ENCODE results near the gene LCE7A. TPM values are rescaled to one million over a fixed set of nuclear protein-coding genes. Genes with fewer than 3 reads are reported as not detected.

Gene LCE7A
- total and polyA plus RNA-seq, 10 of the 15 experiments (the other 5 are each of a cell fraction or from before 2014, with no cell fraction given): not detected

DNA sequence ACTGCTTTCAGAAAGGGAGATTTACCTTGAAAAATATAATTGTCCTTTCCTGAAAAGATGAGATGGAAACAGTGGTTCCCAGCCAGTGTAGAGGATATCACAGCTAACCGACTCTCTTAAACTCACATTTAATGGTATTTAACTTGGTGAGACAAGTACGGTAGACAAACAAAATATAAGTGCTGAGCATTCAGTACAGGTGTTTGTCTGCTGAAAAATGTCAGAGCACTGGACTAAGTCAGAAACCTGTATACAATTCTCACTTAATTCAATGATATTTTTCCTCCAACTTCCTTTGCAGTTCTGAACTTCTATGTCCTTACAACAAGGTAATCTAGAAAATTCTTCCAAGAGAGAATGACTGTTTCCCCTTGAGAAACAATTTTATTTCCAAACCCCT, 48.1 kb upstream of the LCE7A start, which contains the start of gene LCE1B:
LCE1B (plus strand) TSS at position 301 of the 400 bp plus-strand sequence. CDS start 476 bp downstream, outside the sequence.
- SMC1A ChIA-PET (ENCODE audit: uncharacterized antibody, unreplicated experiment): no interaction called here
- no peak for FAIRE-seq

DNA sequence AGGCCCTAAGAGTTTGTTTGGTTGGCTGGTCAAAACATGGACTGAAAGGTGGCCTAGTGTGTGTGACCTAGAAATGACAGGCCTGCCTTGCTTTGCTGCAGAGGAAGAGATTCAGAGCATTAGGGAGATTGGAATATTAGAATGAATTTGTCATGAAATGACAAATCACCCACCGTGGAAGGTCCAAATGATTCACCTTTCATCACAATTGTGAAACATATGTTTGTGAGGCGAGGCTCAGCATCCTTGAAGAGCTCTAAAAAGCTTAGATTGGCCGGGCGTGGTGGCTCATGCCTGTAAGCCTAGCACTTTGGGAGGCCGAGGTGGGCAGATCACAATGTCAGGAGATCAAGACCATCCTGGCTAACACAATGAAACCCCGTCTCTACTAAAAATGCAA, 42.5 kb upstream of the LCE7A start:
- H3K4me1 ChIP-seq (ENCODE audit: control insufficient read depth, insufficient read depth, low read length): no peaks in the 10 kb centered on the region; the same call in 1 of the 2 replicates
- no peak overlapping the region for H3K9ac ChIP-seq (ENCODE audit: control insufficient read depth, insufficient read depth, low read length)
- H3K4me3 ChIP-seq: no peak overlapping the region
- BruUV-seq (replicated peaks): no TSS peak
- TF ChIP-seq POLR2A (IDR thresholded peaks at IDR 0.05; ENCODE audit: low read depth, low read length) (no peak), SMAD5 (IDR thresholded peaks at IDR 0.05; ENCODE audit: low read depth) (no peak), MTA2 (IDR thresholded peaks at IDR 0.05; ENCODE audit: low read depth) (no peak), EGR1 (IDR thresholded peaks at IDR 0.05; ENCODE audit: borderline replicate concordance in 1 of 2, low read depth in 2 of 2, low read length in 2 of 2) (no peak), ESRRA (IDR thresholded peaks at IDR 0.05; ENCODE audit: low read length) (no peak), STAT1 (conservative IDR thresholded peaks at IDR 0.05) (no peak), CBFB (IDR thresholded peaks at IDR 0.05; ENCODE audit: low read depth) (no peak), EZH2 (IDR thresholded peaks at IDR 0.05; ENCODE audit: borderline replicate concordance, control insufficient read depth, low read depth, low read length) (no peak), NFYA (IDR thresholded peaks at IDR 0.05; ENCODE audit: borderline replicate concordance, low read depth, low read length) (no peak), YBX1 (IDR thresholded peaks at IDR 0.05) (no peak), CBX5 (IDR thresholded peaks at IDR 0.05; ENCODE audit: low read depth) (no peak), SPI1 (IDR thresholded peaks at IDR 0.05; ENCODE audit: borderline replicate concordance, insufficient read depth, low read depth, low read length) (no peak), BACH1 (IDR thresholded peaks at IDR 0.05; ENCODE audit: borderline replicate concordance) (no peak), ATF7 (IDR thresholded peaks at IDR 0.05; ENCODE audit: low read depth) (no peak), NFXL1 (IDR thresholded peaks at IDR 0.05; ENCODE audit: borderline replicate concordance) (no peak), CREB1 (IDR thresholded peaks at IDR 0.05; ENCODE audit: low read depth) (no peak)
- H3K9me3 ChIP-seq (replicated peaks; ENCODE audit: control insufficient read depth, insufficient read depth, low read length): no peaks in the 10 kb centered on the region
- WGBS (ENCODE audit: insufficient coverage, insufficient replicate concordance, low lambda C conversion rate, missing lambda C conversion rate): 11% methylated on average over 6 of the region's 6 CpGs
- RAD21 ChIA-PET (ENCODE audit: unreplicated experiment): no interaction called here
- H3K36me3 ChIP-seq (ENCODE audit: control insufficient read depth in 2 of 2, insufficient read depth in 2 of 2, low read length in 1 of 2): no peaks in the 10 kb centered on the region
- intact Hi-C loops (cut with micrococcal nuclease; ENCODE audit: unreplicated experiment): no loop called here
- H3K79me2 ChIP-seq (ENCODE audit: control insufficient read depth, insufficient read depth, low read length): no peaks in the 10 kb centered on the region
- no peak overlapping the region for H3K4me2 ChIP-seq (ENCODE audit: control insufficient read depth, insufficient read depth)
- POLR2A ChIA-PET: no interaction called here
- H3K27me3 ChIP-seq (replicated peaks in 1 of 2; ENCODE audit: control insufficient read depth in 2 of 2, insufficient read depth in 2 of 2, low read length in 1 of 2): no peaks in the 10 kb centered on the region
- FAIRE-seq (no peak), DNase-seq (ENCODE audit: low read depth, low spot score) (no peak), ATAC-seq (no peak)
- H4K20me1 ChIP-seq (ENCODE audit: control insufficient read depth, insufficient read depth): no peaks in the 10 kb centered on the region
- H3K27ac ChIP-seq (ENCODE audit: control insufficient read depth, insufficient read depth): no peak overlapping the region
- CTCF ChIA-PET: no interaction called here
- no peak overlapping the region for H2AFZ ChIP-seq (ENCODE audit: control insufficient read depth, low read depth, low read length)
- SMC1A ChIA-PET (ENCODE audit: uncharacterized antibody, unreplicated experiment): no interaction called here
- in situ Hi-C loops (cut with MboI): no loop called here

More for the DNA sequence above, 48.1 kb upstream of the LCE7A start, which contains the start of gene LCE1B:
- ChIA-PET RAD21 (ENCODE audit: unreplicated experiment) (no interaction called here), POLR2A (no interaction called here), CTCF (no interaction called here)
- no peak within 1 kb of the TSS for H3K9ac ChIP-seq (ENCODE audit: control insufficient read depth, insufficient read depth, low read length)
- no peaks in the 10 kb centered on the region for H3K4me1 ChIP-seq (ENCODE audit: control insufficient read depth, insufficient read depth, low read length)
- H4K20me1 ChIP-seq (ENCODE audit: control insufficient read depth, insufficient read depth): no peaks in the 10 kb centered on the region
- BruUV-seq (replicated peaks): no TSS peak
- no peaks in the 10 kb centered on the region for H3K9me3 ChIP-seq (replicated peaks; ENCODE audit: control insufficient read depth, insufficient read depth, low read length)
- no peak for ATAC-seq
- H3K4me2 ChIP-seq (ENCODE audit: control insufficient read depth, insufficient read depth): no peak within 1 kb of the TSS
- H2AFZ ChIP-seq (ENCODE audit: control insufficient read depth, low read depth, low read length): no peak within 1 kb of the TSS
- no peak within 1 kb of the TSS for H3K27ac ChIP-seq (ENCODE audit: control insufficient read depth, insufficient read depth)
- no peak for DNase-seq (ENCODE audit: low read depth, low spot score)
- H3K79me2 ChIP-seq (ENCODE audit: control insufficient read depth, insufficient read depth, low read length): no peaks in the 10 kb centered on the region
- no peaks in the 10 kb centered on the region for H3K36me3 ChIP-seq (ENCODE audit: control insufficient read depth in 2 of 2, insufficient read depth in 2 of 2, low read length in 1 of 2)
- in situ Hi-C loops (cut with MboI): no loop called here
- no peak for TF ChIP-seq RB1 (IDR thresholded peaks at IDR 0.05; ENCODE audit: borderline replicate concordance)
- no peak for TF ChIP-seq GATAD2B (conservative IDR thresholded peaks at IDR 0.05; ENCODE audit: low read depth)
- no peak for TF ChIP-seq SIX5 (IDR thresholded peaks at IDR 0.05; ENCODE audit: low read depth, low read length, severe bottlenecking)
- no peak for TF ChIP-seq MEF2B (IDR thresholded peaks at IDR 0.05; ENCODE audit: partially characterized antibody, poor library complexity, severe bottlenecking)
- no peak for TF ChIP-seq PML (IDR thresholded peaks at IDR 0.05; ENCODE audit: low read length)
- TF ChIP-seq GABPA (IDR thresholded peaks at IDR 0.05; ENCODE audit: low read depth): no peak
- no peak within 1 kb of the TSS for H3K4me3 ChIP-seq
- 48% methylated on average over 2 of the region's 2 CpGs for WGBS (ENCODE audit: insufficient coverage, insufficient replicate concordance, low lambda C conversion rate, missing lambda C conversion rate)
- peaks cover 0 to 5% of the 10 kb centered on the region in 2 experiments; a peak in 1 of 4 replicates for H3K27me3 ChIP-seq (replicated peaks in 1 of 2; ENCODE audit: control insufficient read depth in 2 of 2, insufficient read depth in 2 of 2, low read length in 1 of 2)
- intact Hi-C loops (cut with micrococcal nuclease; ENCODE audit: unreplicated experiment): no loop called here
